SK-N-MC (cell line): ENCODE data around the gene GRM7.

Experiments
- EZH2 ChIP-seq: fragments of 200-600 bp; sonication (generic); IDR thresholded peaks from one replicate; pipeline ENCODE4 v1.6.1; 2017; ENCODE audit warnings: antibody characterized with exemption
- FOXP2 ChIP-seq: optimal IDR thresholded peaks from 2 replicates; pipeline ENCODE3; 2011; ENCODE audit warnings: mild to moderate bottlenecking, moderate library complexity; ENCODE audit not compliant: insufficient read depth; ENCODE audit errors: extremely low read length, control extremely low read depth
- POLR2AphosphoS5 ChIP-seq: IDR thresholded peaks from 2 replicates; pipeline ENCODE4 v1.6.1; 2012; ENCODE audit warnings: mild to moderate bottlenecking, low read depth, low read length, borderline replicate concordance

DNA sequence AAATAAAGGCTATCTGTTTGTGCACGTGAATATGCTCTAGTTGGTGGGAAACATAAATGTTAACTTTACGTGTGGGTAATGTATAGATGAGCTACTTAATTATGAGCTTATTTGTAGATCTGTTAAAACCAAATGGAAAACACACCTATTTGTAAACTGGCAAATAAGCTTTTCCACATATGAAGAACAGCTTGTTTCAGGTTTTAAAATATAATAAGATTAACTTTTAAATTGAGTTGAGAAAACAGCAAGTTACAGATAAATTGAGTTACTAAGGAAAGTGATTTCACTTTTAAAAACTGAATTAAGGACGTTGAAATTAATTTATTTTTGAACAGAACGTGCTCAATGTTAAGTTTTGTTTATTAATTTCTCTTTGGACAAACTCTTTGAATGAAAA, 140.5 kb downstream of the GRM7 start:
- TF ChIP-seq EZH2 (no peak), POLR2AphosphoS5 (no peak), FOXP2 (no peak)
